Right lobe of liver (tissue), 6 donors: Measurements from ENCODE around the gene ACSBG1. TPM values are rescaled to one million over a fixed set of nuclear protein-coding genes. Genes with fewer than 3 reads are reported as not detected.

Source experiments
- ATAC-seq, 4 donors: fragments of 200-7000 bp; cut with Tn5 transposase; one replicate each; pipeline ENCODE4 v1.9.1; 2020; ENCODE audit warnings: mild to moderate bottlenecking in 4 of 4, moderate library complexity in 4 of 4
- DNase-seq, 3 donors: peaks; one replicate each; pipeline ENCODE4 v3.0.0-alpha.2; 2020
- H3K27ac ChIP-seq, 3 donors: fragments of 200-600 bp; one replicate each; pipeline ENCODE4 v1.8.0; 2022
- H3K27me3 ChIP-seq, 2 donors: fragments of 200-600 bp; one replicate each; pipeline ENCODE4 v1.8.0; 2022
- H3K36me3 ChIP-seq, 4 donors: fragments of 200-600 bp; sonication (generic) in 1 of 4; one replicate each; pipeline versions ENCODE4 v1.5.1 to v1.8.0; 2017 to 2022; ENCODE audit warnings: control low read depth in 1 of 4
- H3K4me1 ChIP-seq, 4 donors: fragments of 200-600 bp; sonication (generic) in 1 of 4; one replicate each; pipeline versions ENCODE4 v1.5.1 to v1.8.0; 2017 to 2022; ENCODE audit warnings: control low read depth in 1 of 4
- H3K4me3 ChIP-seq, 3 donors: fragments of 200-600 bp; one replicate each; pipeline ENCODE4 v1.8.0; 2022
- H3K9me3 ChIP-seq, 4 donors: fragments of 200-600 bp; sonication (generic) in 1 of 4; one replicate each; pipeline versions ENCODE4 v1.5.1 to v1.8.0; 2017 to 2022; ENCODE audit warnings: control low read depth in 1 of 4
- POLR2A ChIP-seq: fragments of 450-650 bp; IDR thresholded peaks from one replicate; pipeline ENCODE4 v1.6.1; 2017; ENCODE audit warnings: antibody characterized with exemption, mild to moderate bottlenecking
- WGBS: methylation state at CpG from one replicate; pipeline ENCODE4 v1.1.6; 2018; ENCODE audit warnings: low coverage, low lambda C conversion rate; ENCODE audit not compliant: insufficient coverage; ENCODE audit errors: missing lambda C conversion rate; 5-methylcytosine and 5-hydroxymethylcytosine counted together
- intact Hi-C, 2 donors: fragments of 100-400 bp; cut with DNase I; formaldehyde crosslinking; loops; one replicate each; pipeline versions ENCODE4 v1.11.2 to v1.14.1; 2022
- total RNA-seq, 6 experiments: library from RNA; depleted of rRNA in 2 of 6; stranded (reverse); fragments of >200 nt in 2 of 6; fragmentation: NEBNext Ultra II Directional in 3 of 6; extraction: Animal tissue kit (Norgen Biotek cat#: 25700) in 3 of 6; gene quantifications; one replicate each; pipeline versions ENCODE4 v1.1.0 to v1.2.4, GENCODE V29; 2016 to 2023
- TF ChIP-seq, protein P1 (sequence below), 4 donors: fragments of 200-600 bp in 3 of 4; fragments of 450-650 bp in 1 of 4; IDR thresholded peaks; one replicate each; pipeline versions ENCODE4 v1.5.1 to v1.8.0; 2016 to 2022; ENCODE audit warnings: antibody characterized with exemption in 4 of 4, mild to moderate bottlenecking in 2 of 4
- donor health status: DM: no; HTN: yes; CAD: no.
- donor health status: DM: no; HTN: no; CAD: no.
- donor health status: DM: no; HTN: no; CAD: no.
- donor health status: DM: no; HTN: yes; CAD: no.
- donor health status: DM: no; HTN: yes; CAD: no.

The ACSBG1 gene
- total RNA-seq, 6 experiments from 2014 or later: not detected

DNA sequence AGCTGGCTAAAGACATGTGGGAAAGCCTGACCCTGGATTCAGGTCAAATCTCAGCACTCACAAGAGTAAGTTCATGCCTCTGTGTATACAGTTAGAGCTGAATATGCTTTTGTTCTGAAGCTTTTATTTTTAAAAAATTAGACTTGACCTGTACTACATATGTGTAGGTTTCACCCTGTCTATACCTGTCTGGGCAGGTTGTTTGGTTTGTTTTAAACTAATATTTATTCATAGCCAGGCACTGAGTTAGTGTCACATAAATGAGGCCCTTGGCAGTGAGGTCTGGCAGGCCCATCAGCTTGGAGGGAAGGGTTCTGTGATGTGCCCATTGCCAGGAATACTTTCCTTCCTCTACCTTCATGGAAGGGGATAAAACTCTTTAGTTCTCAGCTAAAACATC is 31.9 kb upstream of the ACSBG1 start:
- Histone ChIP-seq H3K9me3 (no peaks in the 10 kb centered on the region), H3K4me1 (peaks cover 0 to 3% (median 0%) of the 10 kb centered on the region in 4 donors), H3K4me3 (no peak overlapping the region), H3K27me3 (no peaks in the 10 kb centered on the region), H3K27ac (no peak overlapping the region), H3K36me3 (no peaks in the 10 kb centered on the region)
- intact Hi-C loops: no loop called here
- ATAC-seq: no peak
- TF ChIP-seq, protein P1, sequence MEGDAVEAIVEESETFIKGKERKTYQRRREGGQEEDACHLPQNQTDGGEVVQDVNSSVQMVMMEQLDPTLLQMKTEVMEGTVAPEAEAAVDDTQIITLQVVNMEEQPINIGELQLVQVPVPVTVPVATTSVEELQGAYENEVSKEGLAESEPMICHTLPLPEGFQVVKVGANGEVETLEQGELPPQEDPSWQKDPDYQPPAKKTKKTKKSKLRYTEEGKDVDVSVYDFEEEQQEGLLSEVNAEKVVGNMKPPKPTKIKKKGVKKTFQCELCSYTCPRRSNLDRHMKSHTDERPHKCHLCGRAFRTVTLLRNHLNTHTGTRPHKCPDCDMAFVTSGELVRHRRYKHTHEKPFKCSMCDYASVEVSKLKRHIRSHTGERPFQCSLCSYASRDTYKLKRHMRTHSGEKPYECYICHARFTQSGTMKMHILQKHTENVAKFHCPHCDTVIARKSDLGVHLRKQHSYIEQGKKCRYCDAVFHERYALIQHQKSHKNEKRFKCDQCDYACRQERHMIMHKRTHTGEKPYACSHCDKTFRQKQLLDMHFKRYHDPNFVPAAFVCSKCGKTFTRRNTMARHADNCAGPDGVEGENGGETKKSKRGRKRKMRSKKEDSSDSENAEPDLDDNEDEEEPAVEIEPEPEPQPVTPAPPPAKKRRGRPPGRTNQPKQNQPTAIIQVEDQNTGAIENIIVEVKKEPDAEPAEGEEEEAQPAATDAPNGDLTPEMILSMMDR (IDR thresholded peaks at IDR 0.05): no peak
- TF ChIP-seq POLR2A: no peak
- DNase-seq: no peak

DNA sequence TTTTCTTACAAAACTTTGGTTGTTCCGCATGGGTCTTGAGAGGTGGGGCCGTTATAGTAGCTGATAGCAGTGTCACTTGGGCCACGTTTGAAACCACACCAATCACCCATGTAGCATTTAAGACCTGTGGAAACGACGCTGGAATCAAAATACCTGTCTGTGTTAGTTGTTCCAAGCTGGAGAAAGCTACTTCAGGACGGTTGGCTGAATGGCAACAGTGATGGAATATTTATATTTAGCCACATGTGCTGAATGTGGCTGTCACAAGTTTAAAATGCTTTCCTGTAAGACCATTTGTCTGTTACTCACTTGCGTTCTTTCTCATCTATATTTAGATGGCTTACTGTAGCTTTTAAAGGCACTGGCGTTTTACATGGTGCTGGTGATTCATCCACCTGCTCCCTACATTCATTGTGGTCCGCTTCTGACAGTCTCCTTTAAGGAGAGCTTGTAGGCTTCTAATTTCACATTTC is 31.4 kb upstream of the ACSBG1 start:
- intact Hi-C loops: no loop called here
- 69% methylated on average over 9 of the region's 9 CpGs for whole genome bisulfite sequencing
- no peak for ATAC-seq
- Histone ChIP-seq H3K9me3 (no peaks in the 10 kb centered on the region), H3K27ac (no peak overlapping the region), H3K36me3 (no peaks in the 10 kb centered on the region), H3K27me3 (no peaks in the 10 kb centered on the region), H3K4me1 (peaks cover 0 to 3% (median 0%) of the 10 kb centered on the region in 4 donors), H3K4me3 (no peak overlapping the region)
- TF ChIP-seq, protein P1 (IDR thresholded peaks at IDR 0.05): no peak
- TF ChIP-seq POLR2A: no peak
- no peak for DNase-seq

DNA sequence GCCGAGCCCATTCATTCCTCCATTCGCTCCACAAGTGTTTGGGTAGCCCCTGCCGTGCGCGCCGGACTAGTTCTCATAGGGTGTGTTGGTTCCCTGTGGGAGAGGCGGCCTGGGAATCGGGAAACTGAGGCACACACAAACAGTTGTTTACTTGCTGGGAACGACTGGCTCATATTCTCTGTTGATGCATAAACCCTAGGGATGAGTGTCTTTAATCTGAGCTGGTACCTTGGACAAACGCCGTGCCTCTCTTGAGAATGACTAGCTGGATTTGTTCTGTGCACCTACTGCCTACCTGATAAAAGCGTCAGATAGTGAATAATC is 30.7 kb upstream of the ACSBG1 start:
- DNase-seq: no peak
- 54% methylated on average over 7 of the region's 12 CpGs for WGBS

DNA sequence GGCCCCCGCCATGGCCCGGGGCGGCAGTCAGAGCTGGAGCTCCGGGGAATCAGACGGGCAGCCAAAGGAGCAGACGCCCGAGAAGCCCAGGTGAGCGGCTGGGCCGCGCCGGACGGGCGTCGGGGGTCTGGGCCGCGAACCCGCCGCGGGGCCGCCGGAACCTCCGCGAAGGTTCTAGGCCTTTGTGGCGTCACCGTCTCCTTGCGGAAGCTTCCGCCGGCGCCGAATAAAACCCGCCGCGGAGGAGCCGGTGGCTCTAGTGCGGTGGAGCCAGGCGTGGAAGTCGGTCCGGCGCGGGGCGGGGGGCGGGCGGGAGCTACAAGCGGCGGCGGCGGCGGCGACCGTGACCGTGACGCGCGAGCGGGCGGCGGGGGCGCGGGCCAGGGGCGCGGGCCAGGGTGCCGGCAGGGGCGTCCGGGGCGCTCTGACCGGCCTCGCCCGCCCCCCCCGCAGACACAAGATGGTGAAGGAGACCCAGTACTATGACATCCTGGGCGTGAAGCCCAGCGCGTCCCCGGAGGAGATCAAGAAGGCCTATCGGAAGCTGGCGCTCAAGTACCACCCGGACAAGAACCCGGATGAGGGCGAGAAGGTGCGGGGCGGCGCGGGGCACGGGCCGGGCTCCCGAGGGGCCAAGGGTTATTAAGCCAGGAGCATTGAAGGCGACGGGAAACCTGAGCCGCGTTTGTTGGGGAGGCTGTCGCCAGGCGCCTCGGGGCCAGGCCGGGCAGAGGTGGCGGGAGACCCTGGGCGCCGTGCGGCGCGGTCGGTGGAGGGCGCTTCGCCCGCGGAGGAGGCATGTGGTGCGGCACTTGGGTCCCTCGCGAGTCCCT is 30.2 kb upstream of the ACSBG1 start, which contains the start of gene DNAJA4:
Gene DNAJA4 (plus strand): TSS at position 259 of the 833 bp plus-strand sequence. CDS start 202 bp downstream, at position 461.
- peak within 1 kb of the TSS; percentile 41 to 53 (median 47) for H3K4me3 ChIP-seq
- peak within 1 kb of the TSS; percentile 36 to 70 (median 59) for H3K27ac ChIP-seq
- intact Hi-C loops: no loop called here
- DNase-seq (peak; percentile 55 to 67 (median 56)), ATAC-seq (peak; percentile 45 to 62 (median 56))
- WGBS: 11% methylated on average over 29 of the region's 107 CpGs
- no peaks in the 10 kb centered on the region for H3K36me3 ChIP-seq
- TF ChIP-seq POLR2A: no peak
- TF ChIP-seq, protein P1 (IDR thresholded peaks at IDR 0.05): no peak
- peaks cover 0 to 3% (median 0%) of the 10 kb centered on the region in 4 donors for H3K4me1 ChIP-seq
- H3K9me3 ChIP-seq: no peaks in the 10 kb centered on the region
- no peaks in the 10 kb centered on the region for H3K27me3 ChIP-seq

More for the DNA sequence above, 30.7 kb upstream of the ACSBG1 start:
- intact Hi-C loops: no loop called here
- H3K4me3 ChIP-seq: peak overlapping the region; percentile 41 to 53 (median 47)
- H3K4me1 ChIP-seq: peaks cover 0 to 3% (median 0%) of the 10 kb centered on the region in 4 donors
- no peaks in the 10 kb centered on the region for H3K9me3 ChIP-seq
- peak overlapping the region in 1 of 3 donors; percentile 70 for H3K27ac ChIP-seq
- TF ChIP-seq, protein P1 (IDR thresholded peaks at IDR 0.05): no peak
- TF ChIP-seq POLR2A: no peak
- no peaks in the 10 kb centered on the region for H3K27me3 ChIP-seq
- H3K36me3 ChIP-seq: no peaks in the 10 kb centered on the region
- ATAC-seq: no peak
